HG03571 (cell line): ENCODE measurements around the gene OSCAR.

Experiments used
- ATAC-seq: cut with Tn5 transposase; IDR thresholded peaks from one replicate; pipeline ENCODE4 v1.9.1; 2021; ENCODE audit not compliant: unreplicated experiment

Gene OSCAR, protein sequence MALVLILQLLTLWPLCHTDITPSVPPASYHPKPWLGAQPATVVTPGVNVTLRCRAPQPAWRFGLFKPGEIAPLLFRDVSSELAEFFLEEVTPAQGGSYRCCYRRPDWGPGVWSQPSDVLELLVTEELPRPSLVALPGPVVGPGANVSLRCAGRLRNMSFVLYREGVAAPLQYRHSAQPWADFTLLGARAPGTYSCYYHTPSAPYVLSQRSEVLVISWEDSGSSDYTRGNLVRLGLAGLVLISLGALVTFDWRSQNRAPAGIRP

DNA sequence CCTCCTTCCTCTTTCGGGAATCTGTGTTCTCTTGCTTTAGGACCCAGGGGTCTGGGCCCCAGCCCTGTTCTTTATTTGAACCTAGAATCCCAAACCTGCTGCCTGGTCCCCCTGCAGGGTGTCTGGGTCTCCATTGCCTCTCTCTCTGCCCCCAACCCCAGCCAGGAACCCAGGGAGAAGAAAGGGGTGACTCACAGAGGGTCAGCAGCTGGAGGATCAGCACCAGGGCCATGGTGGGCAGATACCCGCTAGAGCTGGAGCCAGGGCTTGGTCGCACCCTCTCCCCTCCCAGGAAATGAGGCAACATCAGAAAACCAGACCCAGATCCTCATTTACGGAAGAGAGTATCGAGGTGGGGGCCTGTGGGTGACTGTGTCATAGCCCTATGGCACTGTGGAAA lies at the start of gene OSCAR:
Gene OSCAR (minus strand): TSS at position 243 of the 400 bp plus-strand sequence. CDS start 11 bp downstream, at position 232.
- ATAC-seq, result no peak

DNA sequence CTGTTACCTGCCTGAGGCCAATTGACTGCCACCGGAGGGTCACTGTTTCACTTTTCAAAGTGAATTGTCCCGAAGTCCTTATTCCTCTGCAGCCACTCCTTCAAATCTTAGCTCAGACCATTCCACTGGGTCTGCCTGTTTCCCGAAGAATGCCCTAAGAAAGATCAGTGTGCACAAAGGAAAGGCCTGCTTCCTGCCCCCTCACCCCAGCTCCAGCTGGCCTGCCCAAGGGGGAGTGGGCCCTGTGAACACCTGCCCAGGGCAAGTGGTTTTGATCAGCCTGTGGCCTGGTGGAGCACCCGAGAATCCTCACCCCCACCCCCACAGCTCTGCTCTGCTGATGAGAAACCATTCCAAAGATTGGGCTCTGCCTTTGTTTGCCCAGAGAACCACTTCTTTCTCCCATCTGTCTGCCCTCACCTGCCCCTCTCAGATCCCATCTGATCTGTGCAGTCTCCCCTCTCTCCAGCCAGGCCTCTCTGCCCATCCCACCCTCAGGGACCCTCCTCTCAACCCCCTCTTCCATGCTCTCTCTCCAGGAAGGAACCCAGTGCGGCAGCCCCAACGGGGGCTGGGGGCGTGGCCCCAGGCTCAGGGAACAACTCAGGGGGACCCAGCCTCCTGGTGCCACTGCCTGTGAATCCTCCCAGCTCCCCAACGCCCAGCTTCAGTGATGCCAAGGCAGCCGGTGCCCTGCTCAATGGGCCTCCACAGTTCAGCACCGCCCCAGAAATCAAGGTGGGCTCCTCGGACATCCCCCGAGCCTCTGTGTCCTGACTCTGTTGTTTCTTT lies 48.6 kb upstream of the OSCAR start:
- no peak for ATAC-seq

DNA sequence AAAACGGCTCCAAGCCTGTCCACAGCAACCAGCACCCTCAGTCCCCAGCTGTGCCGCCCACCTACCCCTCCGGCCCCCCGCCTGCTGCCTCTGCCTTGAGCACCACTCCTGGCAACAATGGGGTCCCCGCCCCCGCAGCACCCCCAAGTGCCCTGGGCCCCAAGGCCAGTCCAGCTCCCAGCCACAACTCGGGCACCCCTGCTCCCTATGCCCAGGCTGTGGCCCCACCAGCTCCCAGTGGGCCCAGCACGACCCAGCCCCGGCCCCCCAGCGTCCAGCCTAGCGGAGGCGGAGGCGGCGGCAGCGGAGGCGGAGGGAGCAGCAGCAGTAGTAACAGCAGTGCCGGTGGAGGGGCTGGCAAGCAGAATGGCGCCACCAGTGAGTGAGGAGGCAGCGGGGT lies 47.6 kb upstream of the OSCAR start:
- ATAC-seq, result no peak

DNA sequence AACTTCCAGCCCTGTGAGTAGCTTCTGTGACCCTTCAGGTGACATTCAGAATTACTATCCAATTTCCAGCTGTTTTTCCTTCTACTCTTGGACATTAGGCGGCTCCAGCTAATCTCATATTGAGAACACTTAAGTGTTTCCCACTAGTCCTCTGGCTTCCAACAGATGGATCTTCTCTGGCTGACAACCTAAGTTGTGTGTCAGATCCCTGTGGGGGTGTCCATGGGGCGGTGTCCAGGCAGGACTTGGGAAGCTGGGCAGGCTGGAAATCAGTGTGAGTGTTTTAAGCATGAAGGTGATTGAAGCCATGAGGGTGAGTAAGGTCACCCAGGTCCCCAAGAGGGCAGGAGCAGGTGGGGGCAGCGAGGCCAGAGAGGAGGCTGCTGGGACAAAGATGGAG lies 47.1 kb upstream of the OSCAR start:
- no peak for ATAC-seq

- ATAC-seq, result no peak
Measured at GRCh38 chr19:54145541-54146158, 45.0 kb upstream of the OSCAR start.

- no peak for ATAC-seq
Measured at GRCh38 chr19:54142166-54142780, 41.7 kb upstream of the OSCAR start.

GRCh38 chr19:54141356-54141755 lies 40.8 kb upstream of the OSCAR start:
- no peak for ATAC-seq

GRCh38 chr19:54138489-54139256 lies 38.1 kb upstream of the OSCAR start:
- no peak for ATAC-seq

DNA sequence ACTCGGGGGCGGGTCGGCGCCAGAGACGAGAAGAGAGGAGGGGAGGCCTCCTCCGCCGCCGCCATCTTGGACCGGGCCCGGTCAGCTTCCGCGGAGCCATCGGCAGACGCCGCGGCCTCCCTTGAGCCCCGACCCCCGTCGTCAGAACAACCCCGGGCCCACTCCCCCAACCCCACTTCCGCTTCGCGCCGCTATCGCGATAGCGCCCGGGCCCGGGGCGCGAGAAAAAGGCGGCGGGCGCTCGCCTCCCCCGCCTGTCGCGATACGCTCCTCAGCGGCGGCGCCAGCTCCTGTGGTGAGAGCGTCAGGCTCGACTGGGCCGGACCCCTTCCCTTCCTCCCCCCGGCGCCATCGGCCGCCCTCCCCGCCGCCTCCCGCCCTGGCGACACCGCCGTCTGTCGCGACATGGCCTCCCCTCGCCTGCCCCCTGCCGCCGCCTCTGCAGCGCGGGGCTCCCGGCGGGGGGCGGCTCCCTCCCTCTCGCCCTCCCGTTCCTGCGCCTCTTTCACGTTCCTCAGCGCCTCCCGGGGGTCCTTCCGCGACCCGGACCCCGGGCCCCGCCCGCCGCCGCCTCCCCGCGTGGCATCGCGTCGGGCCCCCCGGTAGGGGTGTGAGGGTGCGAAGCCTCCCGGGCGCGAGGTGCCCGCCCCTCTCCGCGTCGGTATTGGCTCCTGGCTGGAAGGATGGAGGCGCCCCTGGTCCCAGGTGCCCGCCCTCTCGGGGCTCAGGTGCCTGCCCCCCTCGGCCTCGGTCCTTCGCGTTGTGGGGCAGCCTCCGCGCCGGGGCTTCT lies 37.3 kb upstream of the OSCAR start, which contains the start of gene CNOT3:
Gene CNOT3 (plus strand): TSS at position 64 of the 790 bp plus-strand sequence. CDS start 5,217 bp downstream, outside the sequence.
- ATAC-seq, result no peak

GRCh38 chr19:54136864-54137698 lies 36.5 kb upstream of the OSCAR start:
- ATAC-seq, result peak; percentile 68

- ATAC-seq, result no peak
Measured at GRCh38 chr19:54136086-54136863, 35.7 kb upstream of the OSCAR start.

DNA sequence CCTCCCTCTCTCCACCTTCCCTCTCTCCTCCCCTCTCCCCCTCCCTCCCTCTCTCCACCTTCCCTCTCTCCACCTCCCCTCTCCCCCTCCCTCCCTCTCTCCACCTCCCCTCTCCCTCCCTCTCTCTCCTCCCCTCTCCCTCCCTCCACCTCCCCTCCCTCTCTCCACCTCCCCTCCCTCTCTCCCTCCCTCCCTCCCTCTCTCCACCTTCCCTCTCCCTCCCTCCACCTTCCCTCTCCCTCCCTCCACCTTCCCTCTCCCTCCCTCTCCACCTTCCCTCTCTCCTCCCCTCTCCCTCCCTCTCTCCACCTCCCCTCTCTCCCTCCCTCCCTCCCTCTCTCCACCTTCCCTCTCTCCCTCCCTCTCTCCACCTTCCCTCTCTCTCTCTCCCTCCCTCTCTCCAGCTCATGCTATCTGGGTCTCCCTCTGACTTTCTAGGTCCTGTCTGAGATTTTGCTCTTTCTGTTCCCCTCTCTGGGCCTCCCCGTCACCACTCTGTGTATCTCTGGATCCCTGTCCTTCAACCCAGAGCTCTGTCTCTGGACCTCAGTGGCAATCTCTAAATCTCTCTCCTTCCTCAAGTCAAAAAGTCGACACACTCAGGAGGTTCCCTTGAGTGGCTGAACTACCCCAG lies 33.5 kb upstream of the OSCAR start:
- ATAC-seq, result no peak

- ATAC-seq, result no peak
Measured at GRCh38 chr19:54133312-54133956, 32.8 kb upstream of the OSCAR start.

DNA sequence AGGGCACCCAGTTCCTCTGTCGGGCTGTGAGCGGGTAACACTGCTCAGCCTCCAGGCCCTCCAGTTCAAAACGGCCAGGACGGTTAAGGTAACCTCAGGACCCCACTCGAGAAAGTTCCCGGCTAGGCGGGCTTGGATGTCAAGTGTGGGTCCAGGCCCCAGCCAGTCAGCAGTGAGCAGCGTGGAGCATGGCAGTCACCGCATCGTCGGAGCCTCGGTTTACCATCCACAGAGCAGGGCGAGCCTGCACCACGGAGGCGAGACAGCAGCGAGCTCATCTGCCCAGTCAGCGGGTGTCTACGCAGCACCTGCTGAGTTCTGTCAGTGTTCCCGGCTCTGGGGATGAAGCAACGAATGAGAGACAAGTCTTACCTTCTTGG lies 29.0 kb upstream of the OSCAR start:
- no peak for ATAC-seq

GRCh38 chr19:54128796-54129616 lies 28.4 kb upstream of the OSCAR start:
- no peak for ATAC-seq

GRCh38 chr19:54128441-54128725 lies 27.8 kb upstream of the OSCAR start:
- ATAC-seq, result no peak
